ENCODE results near the gene RPEL1. TPM values are rescaled to one million over a fixed set of nuclear protein-coding genes. Genes with fewer than 3 reads are reported as not detected.
A peak's percentile ranks its signal among the peaks of the same experiment; 100 is the strongest.
"Not testable (repeated sequence)": the region's sequence is repeated elsewhere in the genome, so short reads cannot be mapped to it uniquely, and the experiment has no call there.

RPEL1 gene
- not detected for total RNA-seq

DNA sequence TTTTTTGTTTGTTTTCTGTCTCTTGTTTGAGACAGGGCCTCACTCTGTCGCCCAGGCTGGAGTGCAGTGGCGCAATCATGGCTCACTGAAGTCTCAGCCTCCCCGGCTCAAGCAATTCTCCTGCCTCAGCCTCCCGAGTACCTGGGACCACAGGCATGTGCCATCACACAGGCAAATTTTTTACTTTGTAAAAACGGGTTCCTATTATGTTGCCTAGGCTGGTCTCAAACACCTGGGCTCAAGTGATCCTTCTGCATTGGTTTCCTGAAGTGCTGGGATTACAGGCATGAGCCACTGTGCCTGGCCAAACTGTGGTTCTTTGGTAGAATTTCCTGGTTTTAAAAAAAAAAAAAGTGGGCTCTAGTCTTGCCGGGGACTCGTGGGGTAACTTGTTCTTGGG, at the start of gene RPEL1:
Gene RPEL1, plus strand, starts transcription at position 301 of the 400 bp plus-strand sequence. CDS start 110 bp downstream, outside the sequence.
- DNase-seq (ENCODE audit: low spot score), result not testable (repeated sequence)

GRCh38 chr10:103196516-103196915, 49.2 kb upstream of the RPEL1 start:
- no peak for DNase-seq (ENCODE audit: low spot score)

DNA sequence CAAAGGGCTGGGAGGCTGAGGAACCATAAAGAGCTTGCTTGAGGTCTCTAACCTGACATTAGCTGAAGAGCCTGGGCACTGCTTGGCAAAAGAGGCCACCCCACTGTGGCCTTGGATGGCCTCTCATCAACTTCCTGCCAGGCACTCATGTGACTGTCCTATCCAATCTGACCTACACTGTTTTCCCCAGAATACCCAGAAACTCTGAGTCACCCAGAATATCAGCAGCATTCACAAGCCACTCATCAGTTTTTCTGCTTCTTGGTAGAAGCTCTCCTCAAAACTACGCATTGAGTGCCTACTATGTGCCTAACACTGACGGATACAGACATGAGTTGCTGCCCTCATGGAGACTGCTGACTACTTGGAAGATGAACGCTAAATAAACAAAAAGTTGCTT, 48.5 kb upstream of the RPEL1 start:
- DNase-seq (ENCODE audit: low spot score), result peak; percentile 50

GRCh38 chr10:103197903-103198302, 47.8 kb upstream of the RPEL1 start:
- no peak for DNase-seq (ENCODE audit: low spot score)

- no peak for DNase-seq (ENCODE audit: low spot score)
Measured at GRCh38 chr10:103198648-103199047, 47.0 kb upstream of the RPEL1 start.

DNA sequence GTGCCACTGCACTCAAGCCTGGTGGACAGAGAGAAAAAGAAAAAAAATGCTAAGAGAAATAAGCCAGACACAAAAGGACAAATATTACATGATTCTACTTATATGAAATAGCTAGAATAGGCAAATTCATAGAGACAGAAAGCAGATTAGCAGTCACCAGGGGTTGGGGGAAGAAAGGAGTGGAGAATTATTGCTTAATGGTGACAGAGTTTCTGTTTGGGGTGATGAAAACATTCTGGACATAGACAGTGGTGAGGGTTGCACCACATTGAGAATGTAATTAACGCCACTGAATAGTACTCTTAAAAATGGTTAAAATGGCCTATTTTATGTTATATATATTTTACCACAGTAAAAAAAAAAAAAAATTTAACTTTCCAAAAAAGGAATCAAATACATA, 46.2 kb upstream of the RPEL1 start:
- no peak for DNase-seq (ENCODE audit: low spot score)

GRCh38 chr10:103202319-103202718, 43.4 kb upstream of the RPEL1 start:
- no peak for DNase-seq (ENCODE audit: low spot score)

- no peak for DNase-seq (ENCODE audit: low spot score)
Measured at GRCh38 chr10:103203466-103203865, 42.2 kb upstream of the RPEL1 start.

DNA sequence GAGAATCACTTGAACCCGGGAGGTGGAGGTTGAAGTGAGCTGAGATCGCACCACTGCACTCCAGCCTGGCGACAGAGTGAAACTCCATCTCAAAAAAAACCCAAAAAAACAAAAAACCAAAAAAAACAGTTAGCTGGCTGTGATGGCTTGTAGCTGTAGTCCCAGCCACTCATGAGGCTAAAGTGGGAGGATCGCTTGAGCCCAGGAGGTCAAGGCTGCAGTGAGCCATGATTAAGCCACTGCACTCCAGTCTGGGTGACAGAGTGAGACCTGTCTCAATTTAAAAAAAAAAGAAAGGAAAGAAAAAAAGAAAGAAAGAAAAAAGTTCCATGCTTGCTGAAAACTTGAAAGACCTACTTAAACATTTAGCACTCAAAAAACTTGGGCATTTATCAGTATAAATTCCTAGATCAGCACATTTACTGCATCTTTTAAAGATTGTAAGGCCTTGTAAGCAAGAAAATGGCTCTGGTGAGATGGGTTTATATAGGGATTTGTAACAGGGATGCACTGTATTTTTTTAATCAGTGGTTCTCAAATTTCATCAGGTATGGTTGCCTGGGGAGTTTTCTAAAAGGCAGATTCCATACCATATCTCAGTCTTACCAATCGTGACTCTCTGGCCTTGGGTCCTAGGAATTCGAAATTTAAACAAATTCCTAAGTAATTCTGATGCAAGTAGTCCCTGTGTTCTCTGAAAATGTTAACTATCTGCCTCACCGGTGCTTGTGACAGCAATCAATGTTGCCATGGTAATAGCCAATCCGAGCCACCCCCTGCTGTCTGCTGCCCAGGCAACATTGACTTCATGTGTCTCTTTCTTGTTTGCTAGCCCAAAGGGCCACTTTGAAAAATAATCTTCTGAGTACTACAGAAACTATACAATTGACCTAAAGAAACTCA, 41.1 kb upstream of the RPEL1 start:
- DNase-seq (ENCODE audit: low spot score), result no peak

DNA sequence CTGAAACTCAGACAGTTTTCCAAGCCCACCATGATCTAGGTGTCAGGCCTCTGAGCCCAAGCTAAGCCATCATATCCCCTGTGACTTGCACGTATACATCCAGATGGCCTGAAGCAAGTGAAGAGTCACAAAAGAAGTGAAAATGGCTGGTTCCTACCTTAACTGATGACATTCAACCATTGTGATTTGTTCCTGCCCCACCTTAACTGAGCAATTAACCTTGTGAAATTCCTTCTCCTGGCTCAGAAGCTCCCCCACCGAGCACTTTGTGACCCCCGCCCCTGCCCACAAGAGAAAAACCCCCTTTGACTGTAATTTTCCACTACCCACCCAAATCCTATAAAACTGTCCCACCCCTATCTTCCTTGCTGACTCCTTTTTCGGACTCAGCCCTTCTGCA, 40.3 kb upstream of the RPEL1 start:
- DNase-seq (ENCODE audit: low spot score), result not testable (repeated sequence)

GRCh38 chr10:103206715-103207114, 39.0 kb upstream of the RPEL1 start:
- DNase-seq (ENCODE audit: low spot score), result not testable (repeated sequence)

DNA sequence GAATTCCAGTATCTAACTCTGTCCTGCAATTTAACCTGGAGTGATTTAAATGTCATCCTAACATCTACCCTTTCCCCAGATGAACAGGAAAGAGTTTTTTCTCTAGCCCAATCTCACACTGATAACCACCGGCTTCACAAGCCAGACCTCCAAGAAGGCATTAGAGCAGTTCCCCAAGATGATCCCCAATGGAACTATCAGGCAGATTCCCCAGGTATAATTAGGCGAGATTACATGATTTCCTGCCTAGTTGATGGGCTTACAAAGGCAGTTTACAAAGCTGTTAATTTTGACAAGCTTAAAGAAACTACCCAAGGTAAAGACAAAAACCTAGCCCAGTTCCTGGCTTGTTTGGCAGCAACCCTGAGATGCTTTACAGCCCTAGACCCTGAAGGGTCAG, 38.5 kb upstream of the RPEL1 start:
- DNase-seq (ENCODE audit: low spot score), result no peak

GRCh38 chr10:103207643-103208042, 38.0 kb upstream of the RPEL1 start:
- not testable (repeated sequence) for DNase-seq (ENCODE audit: low spot score)

GRCh38 chr10:103210262-103210661, 35.4 kb upstream of the RPEL1 start:
- not testable (repeated sequence) for DNase-seq (ENCODE audit: low spot score)

DNA sequence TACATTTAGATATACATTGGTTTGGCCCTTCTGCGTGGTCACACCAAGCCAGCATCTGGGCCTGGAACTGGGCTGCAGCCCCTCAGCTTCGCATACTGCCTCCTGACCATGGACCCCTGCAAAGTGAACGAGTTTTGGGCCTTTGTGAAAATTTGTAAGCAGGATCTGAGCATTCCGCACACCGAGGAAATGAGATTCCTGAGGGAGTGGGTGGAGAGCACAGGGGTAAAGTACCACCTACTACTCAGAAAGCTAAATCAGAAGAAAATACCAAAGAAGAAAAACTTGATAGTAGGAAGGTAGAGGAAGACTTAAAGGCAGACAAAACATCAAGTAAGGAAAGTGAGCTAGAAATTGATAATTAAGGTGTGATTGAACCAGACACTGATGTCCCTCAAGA, 30.1 kb upstream of the RPEL1 start:
- no peak for DNase-seq (ENCODE audit: low spot score)

GRCh38 chr10:103216362-103216761, 29.3 kb upstream of the RPEL1 start:
- not testable (repeated sequence) for DNase-seq (ENCODE audit: low spot score)

GRCh38 chr10:103224133-103224532, 21.6 kb upstream of the RPEL1 start:
- no peak for DNase-seq (ENCODE audit: low spot score)

DNA sequence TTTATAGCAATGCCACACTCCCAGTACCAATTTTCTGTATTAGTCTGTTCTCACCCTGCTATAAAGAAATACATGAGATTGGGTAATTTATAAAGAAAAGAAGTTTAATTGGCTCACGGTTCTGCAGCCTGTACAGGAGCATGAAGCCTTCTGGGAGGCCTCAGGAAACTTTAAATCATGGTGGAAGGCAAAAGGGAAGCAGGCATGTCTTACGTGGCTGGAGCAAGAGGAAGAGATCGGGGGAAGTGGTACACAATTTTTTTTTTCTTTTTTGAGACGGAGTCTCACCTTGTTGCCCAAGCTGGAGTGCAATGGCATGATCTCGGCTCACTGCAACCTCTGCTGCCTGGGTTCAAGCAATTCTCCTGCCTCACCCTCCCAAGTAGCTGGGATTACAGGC, 21.0 kb upstream of the RPEL1 start:
- not testable (repeated sequence) for DNase-seq (ENCODE audit: low spot score)

DNA sequence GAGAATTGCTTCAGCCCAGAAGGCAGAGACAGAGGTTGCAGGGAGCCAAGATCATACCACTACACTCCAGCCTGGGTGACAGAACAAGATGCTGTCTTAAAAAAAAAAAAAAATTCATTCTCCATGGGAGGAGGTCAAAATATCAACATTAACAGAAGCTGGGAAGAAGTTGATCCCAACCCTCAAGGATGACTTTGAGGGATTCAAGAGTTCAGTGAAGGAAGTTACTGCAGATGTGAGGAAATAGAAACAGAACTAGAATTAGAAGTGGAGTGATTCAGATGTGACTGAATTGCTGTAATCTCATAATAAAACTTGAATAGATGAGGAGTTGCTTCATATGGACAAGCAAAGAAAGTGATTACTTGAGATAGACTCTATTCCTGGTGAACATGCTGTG, 19.7 kb upstream of the RPEL1 start:
- no peak for DNase-seq (ENCODE audit: low spot score)

- DNase-seq (ENCODE audit: low spot score), result no peak
Measured at GRCh38 chr10:103227416-103227815, 18.3 kb upstream of the RPEL1 start.

- no peak for DNase-seq (ENCODE audit: low spot score)
Measured at GRCh38 chr10:103231047-103231551, 14.6 kb upstream of the RPEL1 start.

DNA sequence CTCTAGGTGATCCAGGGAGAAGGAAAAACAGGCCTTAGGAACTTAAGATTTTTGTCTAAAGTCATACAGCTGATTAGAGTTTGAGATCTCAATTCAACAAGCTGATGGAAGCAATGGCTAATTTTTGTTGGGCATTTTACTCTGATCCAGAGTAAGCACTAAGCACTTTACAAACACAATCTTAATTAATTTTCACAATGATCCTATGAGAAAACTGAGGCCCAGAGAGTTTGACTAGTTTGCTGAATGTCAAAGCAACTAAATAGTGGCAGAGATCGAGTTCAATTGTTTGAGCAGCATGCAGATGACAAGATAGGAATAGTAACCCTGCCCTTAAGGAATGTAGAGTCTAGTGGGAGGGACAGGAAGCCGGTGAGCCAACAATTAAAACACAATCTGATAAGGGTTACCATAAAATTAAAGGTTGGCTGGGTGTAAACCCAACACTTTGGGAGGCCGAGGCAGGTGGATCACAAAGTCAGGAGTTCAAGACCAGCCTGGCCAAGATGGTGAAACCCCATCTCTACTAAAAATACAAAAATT, 13.5 kb upstream of the RPEL1 start:
- DNase-seq (ENCODE audit: low spot score), result no peak
